Gastroesophageal sphincter (tissue), 4 donors: ENCODE data around the gene TMEM272. TPM values are rescaled to one million over a fixed set of nuclear protein-coding genes. Genes with fewer than 3 reads are reported as not detected.

Experiments used
- ATAC-seq: fragments of 150-250 bp; one replicate; pipeline ENCODE4 v1.9.1; 2016; ENCODE audit warnings: mild to moderate bottlenecking, moderate library complexity
- H3K27ac ChIP-seq, 4 donors: fragments of 200-600 bp; sonication (generic) in 3 of 4; 1 replicate in 3 of 4; 2 replicates in 1 of 4; pipeline ENCODE4 v1.5.1; 2016 to 2019
- H3K27me3 ChIP-seq: fragments of 200-600 bp; sonication (generic); one replicate; pipeline ENCODE4 v1.5.1; 2019
- H3K36me3 ChIP-seq, 2 donors: fragments of 200-600 bp; sonication (generic); one replicate each; pipeline ENCODE4 v1.5.1; 2019; ENCODE audit warnings: control low read depth in 1 of 2
- H3K4me1 ChIP-seq, 3 donors: fragments of 200-600 bp; sonication (generic); 1 replicate in 2 of 3; 2 replicates in 1 of 3; pipeline ENCODE4 v1.5.1; 2016 to 2019; ENCODE audit warnings: control low read depth in 2 of 3
- H3K4me3 ChIP-seq, 2 donors: fragments of 200-600 bp; sonication (generic); one replicate each; pipeline ENCODE4 v1.5.1; 2019; ENCODE audit warnings: mild to moderate bottlenecking in 1 of 2, moderate library complexity in 1 of 2
- H3K9me3 ChIP-seq, 3 donors: fragments of 200-600 bp; sonication (generic); one replicate each; pipeline ENCODE4 v1.5.1; 2017 to 2019; ENCODE audit warnings: control low read depth in 2 of 3
- CTCF ChIP-seq, 4 experiments: fragments of 200-600 bp in 2 of 4; fragments of 450-650 bp in 2 of 4; sonication (generic) in 1 of 4; IDR thresholded peaks; one replicate each; pipeline ENCODE4 v1.5.1; 2017 to 2019; ENCODE audit warnings: antibody characterized with exemption in 4 of 4, mild to moderate bottlenecking in 2 of 4, moderate library complexity in 2 of 4
- EP300 ChIP-seq: sonication (generic); formaldehyde crosslinking; IDR thresholded peaks from one replicate; pipeline ENCODE4 v1.6.1; 2017; ENCODE audit warnings: antibody characterized with exemption, mild to moderate bottlenecking
- POLR2A ChIP-seq, 2 donors: fragments of 450-650 bp; IDR thresholded peaks; one replicate each; pipeline ENCODE4 v1.6.1; 2017; ENCODE audit warnings: antibody characterized with exemption in 2 of 2, mild to moderate bottlenecking in 2 of 2, moderate library complexity in 1 of 2
- POLR2AphosphoS5 ChIP-seq: sonication (generic); formaldehyde crosslinking; IDR thresholded peaks from one replicate; pipeline ENCODE4 v1.6.1; 2017; ENCODE audit warnings: antibody characterized with exemption
- WGBS, 2 donors: methylation state at CpG; one replicate each; pipeline ENCODE4 v1.1.5; 2018; ENCODE audit warnings: low coverage in 1 of 2; 5-methylcytosine and 5-hydroxymethylcytosine counted together
- total RNA-seq, 4 donors: library from RNA; depleted of rRNA; stranded (reverse); fragments of >200 nt; gene quantifications; one replicate each; pipeline ENCODE4 v1.1.0, GENCODE V29; 2016

TMEM272 gene
- total RNA-seq, 4 donors from 2014 or later: 0.13 to 0.15 TPM; not detected in 2

- Histone ChIP-seq H3K4me1 (peaks cover 0 to 6% (median 0%) of the 10 kb centered on the region in 3 donors), H3K9me3 (no peaks in the 10 kb centered on the region), H3K27me3 (no peaks in the 10 kb centered on the region), H3K27ac (no peak overlapping the region), H3K4me3 (no peak overlapping the region), H3K36me3 (no peaks in the 10 kb centered on the region)
- TF ChIP-seq CTCF (IDR thresholded peaks at IDR 0.05): no peak
- TF ChIP-seq POLR2A (IDR thresholded peaks at IDR 0.05): no peak
- no peak for TF ChIP-seq POLR2AphosphoS5
- no peak for TF ChIP-seq EP300
- WGBS, 2 donors: 60 to 88% methylated on average over 1 of the region's 1 CpG
- ATAC-seq: no peak
Measured at GRCh38 chr13:51846756-51847155, 1.8 kb upstream of the TMEM272 start.

- Histone ChIP-seq H3K9me3 (no peaks in the 10 kb centered on the region), H3K27me3 (no peaks in the 10 kb centered on the region), H3K4me3 (no peak overlapping the region), H3K4me1 (peaks cover 0 to 6% (median 0%) of the 10 kb centered on the region in 3 donors), H3K27ac (no peak overlapping the region), H3K36me3 (no peaks in the 10 kb centered on the region)
- ATAC-seq: no peak
- TF ChIP-seq CTCF (IDR thresholded peaks at IDR 0.05) (no peak), POLR2AphosphoS5 (no peak), EP300 (no peak), POLR2A (IDR thresholded peaks at IDR 0.05) (no peak)
- WGBS, 2 donors: 70 to 71% methylated on average over 2 to 4 of the region's 5 CpGs
Measured at GRCh38 chr13:51845574-51846318, 769 bp upstream of the TMEM272 start.

GRCh38 chr13:51843529-51843928 is 1.4 kb downstream of the TMEM272 start:
- 64 to 92% methylated on average over 2 to 3 of the region's 3 CpGs for WGBS, 2 donors
- H3K27me3 ChIP-seq: no peaks in the 10 kb centered on the region
- no peak for TF ChIP-seq EP300
- TF ChIP-seq POLR2AphosphoS5: no peak
- TF ChIP-seq CTCF (IDR thresholded peaks at IDR 0.05): no peak
- no peak overlapping the region for H3K4me3 ChIP-seq
- no peak for ATAC-seq
- H3K9me3 ChIP-seq: no peaks in the 10 kb centered on the region
- H3K27ac ChIP-seq: no peak overlapping the region
- H3K4me1 ChIP-seq: peaks cover 0 to 6% (median 0%) of the 10 kb centered on the region in 3 donors
- H3K36me3 ChIP-seq: no peaks in the 10 kb centered on the region

- peaks cover 0 to 6% (median 0%) of the 10 kb centered on the region in 3 donors for H3K4me1 ChIP-seq
- no peaks in the 10 kb centered on the region for H3K36me3 ChIP-seq
- no peak overlapping the region for H3K4me3 ChIP-seq
- no peak overlapping the region for H3K27ac ChIP-seq
- 65 to 77% methylated on average over 5 to 6 of the region's 6 CpGs for WGBS, 2 donors
- TF ChIP-seq POLR2A (IDR thresholded peaks at IDR 0.05): no peak
- no peak for TF ChIP-seq POLR2AphosphoS5
- no peak for TF ChIP-seq CTCF (IDR thresholded peaks at IDR 0.05)
- TF ChIP-seq EP300: no peak
- ATAC-seq: no peak
- H3K9me3 ChIP-seq: no peaks in the 10 kb centered on the region
- H3K27me3 ChIP-seq: no peaks in the 10 kb centered on the region
Measured at GRCh38 chr13:51841732-51842131, 3.2 kb downstream of the TMEM272 start.

- Histone ChIP-seq H3K4me1 (peaks cover 0 to 6% (median 0%) of the 10 kb centered on the region in 3 donors), H3K27me3 (no peaks in the 10 kb centered on the region), H3K4me3 (no peak overlapping the region), H3K36me3 (no peaks in the 10 kb centered on the region), H3K27ac (no peak overlapping the region), H3K9me3 (no peaks in the 10 kb centered on the region)
- 89% methylated on average over 4 of the region's 6 CpGs for WGBS, 2 donors
- no peak for TF ChIP-seq CTCF (IDR thresholded peaks at IDR 0.05)
- no peak for TF ChIP-seq EP300
- no peak for TF ChIP-seq POLR2AphosphoS5
- TF ChIP-seq POLR2A (IDR thresholded peaks at IDR 0.05): no peak
- no peak for ATAC-seq
Measured at GRCh38 chr13:51840917-51841316, 4.1 kb downstream of the TMEM272 start.
